KMS-11 (cell line): ENCODE data around the gene PRR23E.

Source experiments
- H2AFZ ChIP-seq: fragments of 200-600 bp; sonication (generic); 2 replicates; pipeline ENCODE4 v1.6.1; 2016; ENCODE audit warnings: antibody characterized with exemption, mixed run types, low read depth
- H3K27ac ChIP-seq: fragments of 200-600 bp; sonication (generic); 2 replicates; pipeline ENCODE4 v1.6.1; 2016; ENCODE audit warnings: mild to moderate bottlenecking, mixed run types
- H3K27me3 ChIP-seq: fragments of 200-600 bp; sonication (generic); 2 replicates; pipeline ENCODE4 v1.6.1; 2017; ENCODE audit warnings: mild to moderate bottlenecking, low read depth, mixed run types, moderate library complexity; ENCODE audit not compliant: insufficient read depth
- H3K36me3 ChIP-seq: fragments of 200-600 bp; sonication (generic); 2 replicates; pipeline ENCODE4 v1.6.1; 2017; ENCODE audit warnings: mild to moderate bottlenecking, mixed run types; ENCODE audit not compliant: insufficient read depth
- H3K4me1 ChIP-seq: fragments of 200-600 bp; sonication (generic); 2 replicates; pipeline ENCODE4 v1.6.1; 2016; ENCODE audit warnings: mild to moderate bottlenecking, low read depth, mixed run types; ENCODE audit not compliant: poor library complexity, severe bottlenecking
- H3K4me2 ChIP-seq: fragments of 200-600 bp; sonication (generic); 2 replicates; pipeline ENCODE4 v1.7.0; 2016; ENCODE audit warnings: mild to moderate bottlenecking, mixed run types
- H3K4me3 ChIP-seq: fragments of 200-600 bp; sonication (generic); IDR thresholded peaks from 2 replicates; pipeline ENCODE4 v1.6.1; 2017; ENCODE audit warnings: low read depth, low read length, mixed read lengths; ENCODE audit not compliant: insufficient read depth
- H3K79me2 ChIP-seq: fragments of 200-600 bp; sonication (generic); 2 replicates; pipeline ENCODE4 v1.6.1; 2016; ENCODE audit warnings: low read depth, mixed run types; ENCODE audit not compliant: insufficient read depth
- H3K9ac ChIP-seq: fragments of 200-600 bp; sonication (generic); 2 replicates; pipeline ENCODE4 v1.6.1; 2016; ENCODE audit warnings: mild to moderate bottlenecking, mixed run types
- H4K20me1 ChIP-seq: fragments of 200-600 bp; sonication (generic); 2 replicates; pipeline ENCODE4 v1.6.1; 2016; ENCODE audit warnings: mild to moderate bottlenecking, mixed run types; ENCODE audit not compliant: insufficient read depth
- TF ChIP-seq, protein P1 (sequence below): fragments of 200-600 bp; sonication (generic); conservative IDR thresholded peaks from 2 replicates; pipeline ENCODE4 v1.6.1; 2017; ENCODE audit warnings: low read depth, mild to moderate bottlenecking, antibody characterized with exemption, low read length, moderate library complexity, mixed read lengths

PRR23E gene

DNA sequence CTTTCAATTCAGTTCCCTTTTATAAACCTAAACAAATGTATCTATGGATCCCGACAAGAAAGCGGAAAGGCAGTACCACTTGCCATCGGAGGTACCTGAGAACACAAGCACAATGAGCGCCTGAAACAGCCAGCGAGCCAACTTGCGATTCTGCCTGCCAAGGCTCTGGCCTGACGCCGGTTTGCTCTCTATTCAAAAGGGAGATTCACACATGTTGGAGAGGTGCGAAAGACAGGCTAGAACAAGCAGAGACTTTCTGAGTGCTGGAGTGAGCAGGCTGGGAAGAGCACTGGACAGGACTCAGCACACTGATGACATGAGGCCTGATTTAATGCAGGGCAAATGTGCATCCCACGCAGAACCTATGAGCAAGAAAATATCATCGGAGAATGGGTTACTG, 17.7 kb upstream of the PRR23E start:
- TF ChIP-seq, protein P1, sequence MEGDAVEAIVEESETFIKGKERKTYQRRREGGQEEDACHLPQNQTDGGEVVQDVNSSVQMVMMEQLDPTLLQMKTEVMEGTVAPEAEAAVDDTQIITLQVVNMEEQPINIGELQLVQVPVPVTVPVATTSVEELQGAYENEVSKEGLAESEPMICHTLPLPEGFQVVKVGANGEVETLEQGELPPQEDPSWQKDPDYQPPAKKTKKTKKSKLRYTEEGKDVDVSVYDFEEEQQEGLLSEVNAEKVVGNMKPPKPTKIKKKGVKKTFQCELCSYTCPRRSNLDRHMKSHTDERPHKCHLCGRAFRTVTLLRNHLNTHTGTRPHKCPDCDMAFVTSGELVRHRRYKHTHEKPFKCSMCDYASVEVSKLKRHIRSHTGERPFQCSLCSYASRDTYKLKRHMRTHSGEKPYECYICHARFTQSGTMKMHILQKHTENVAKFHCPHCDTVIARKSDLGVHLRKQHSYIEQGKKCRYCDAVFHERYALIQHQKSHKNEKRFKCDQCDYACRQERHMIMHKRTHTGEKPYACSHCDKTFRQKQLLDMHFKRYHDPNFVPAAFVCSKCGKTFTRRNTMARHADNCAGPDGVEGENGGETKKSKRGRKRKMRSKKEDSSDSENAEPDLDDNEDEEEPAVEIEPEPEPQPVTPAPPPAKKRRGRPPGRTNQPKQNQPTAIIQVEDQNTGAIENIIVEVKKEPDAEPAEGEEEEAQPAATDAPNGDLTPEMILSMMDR, result no peak

GRCh38 chr3:127177226-127177625, 15.7 kb upstream of the PRR23E start:
- H3K27me3 ChIP-seq, result no peaks in the 10 kb centered on the region; the same call in 1 of the 2 replicates
- no peak overlapping the region for H3K4me3 ChIP-seq
- H4K20me1 ChIP-seq, result no peaks in the 10 kb centered on the region
- H3K36me3 ChIP-seq, result no peaks in the 10 kb centered on the region
- H3K79me2 ChIP-seq, result no peaks in the 10 kb centered on the region
- TF ChIP-seq, protein P1, result no peak
- H3K4me2 ChIP-seq, result no peak overlapping the region
- no peaks in the 10 kb centered on the region for H3K4me1 ChIP-seq
- H3K27ac ChIP-seq, result no peak overlapping the region
- no peak overlapping the region for H2AFZ ChIP-seq
- no peak overlapping the region for H3K9ac ChIP-seq

More for the DNA sequence above, 17.7 kb upstream of the PRR23E start:
- H3K4me1 ChIP-seq, result no peaks in the 10 kb centered on the region
- H3K27ac ChIP-seq, result no peak overlapping the region
- no peaks in the 10 kb centered on the region for H4K20me1 ChIP-seq
- no peaks in the 10 kb centered on the region; the same call in 1 of the 2 replicates for H3K27me3 ChIP-seq
- no peak overlapping the region for H3K4me2 ChIP-seq
- H3K79me2 ChIP-seq, result no peaks in the 10 kb centered on the region
- no peaks in the 10 kb centered on the region for H3K36me3 ChIP-seq
- no peak overlapping the region for H2AFZ ChIP-seq
- H3K9ac ChIP-seq, result no peak overlapping the region
- no peak overlapping the region for H3K4me3 ChIP-seq

GRCh38 chr3:127180859-127181258, 12.1 kb upstream of the PRR23E start:
- Histone ChIP-seq H3K4me3 (no peak overlapping the region), H3K4me1 (no peaks in the 10 kb centered on the region), H3K36me3 (no peaks in the 10 kb centered on the region), H3K4me2 (no peak overlapping the region), H3K9ac (no peak overlapping the region), H3K27me3 (no peaks in the 10 kb centered on the region), H4K20me1 (no peaks in the 10 kb centered on the region), H3K79me2 (no peaks in the 10 kb centered on the region), H3K27ac (no peak overlapping the region), H2AFZ (no peak overlapping the region)
- TF ChIP-seq, protein P1, result no peak

DNA sequence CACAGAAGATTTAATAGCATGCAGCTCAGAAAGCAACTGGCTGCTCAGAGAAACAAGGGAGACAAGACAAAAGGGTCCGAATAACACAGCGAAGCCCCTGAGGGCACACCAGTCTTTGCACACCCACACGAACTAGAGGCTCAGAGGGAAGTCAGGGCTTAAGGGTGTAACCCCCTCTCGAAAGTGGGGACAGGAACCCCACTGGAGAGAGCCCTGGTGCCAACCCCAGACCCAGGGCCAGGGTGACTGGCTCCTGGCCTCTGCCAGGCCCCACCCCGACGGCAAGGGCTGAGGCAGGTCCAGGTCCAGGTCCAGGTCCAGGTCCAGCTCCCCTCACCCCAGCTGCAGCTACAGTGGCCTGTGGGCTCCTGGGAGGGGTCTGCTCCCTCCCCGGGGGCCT, 10.5 kb upstream of the PRR23E start:
- Histone ChIP-seq H3K36me3 (no peaks in the 10 kb centered on the region), H3K4me2 (no peak overlapping the region), H3K4me3 (no peak overlapping the region), H3K4me1 (no peaks in the 10 kb centered on the region), H2AFZ (no peak overlapping the region), H3K27ac (no peak overlapping the region), H4K20me1 (no peaks in the 10 kb centered on the region), H3K27me3 (no peaks in the 10 kb centered on the region), H3K79me2 (no peaks in the 10 kb centered on the region), H3K9ac (no peak overlapping the region)
- TF ChIP-seq, protein P1, result no peak
